Uterus (tissue), 4 donors: ENCODE measurements around the gene SLC43A3. TPM values are rescaled to one million over a fixed set of nuclear protein-coding genes. Genes with fewer than 3 reads are reported as not detected.

Experiments used
- DNase-seq, 2 donors: peaks; one replicate each; pipeline ENCODE4 v3.0.0-alpha.2; 2019 to 2020
- H3K27ac ChIP-seq, 2 donors: fragments of 200-600 bp; sonication (generic); 1 replicate in 1 of 2; 2 replicates in 1 of 2; pipeline ENCODE4 v1.5.1; 2016 to 2018
- H3K27me3 ChIP-seq, 2 donors: fragments of 200-600 bp; sonication (generic); one replicate each; pipeline ENCODE4 v1.5.1; 2018 to 2019; ENCODE audit warnings: control low read depth in 1 of 2
- H3K36me3 ChIP-seq, 2 donors: fragments of 200-600 bp; sonication (generic); one replicate each; pipeline ENCODE4 v1.5.1; 2019; ENCODE audit warnings: control low read depth in 1 of 2
- H3K4me1 ChIP-seq, 2 donors: fragments of 200-600 bp; sonication (generic); one replicate each; pipeline ENCODE4 v1.5.1; 2018 to 2019; ENCODE audit warnings: control low read depth in 1 of 2
- H3K4me3 ChIP-seq, 2 donors: fragments of 200-600 bp; sonication (generic); 1 replicate in 1 of 2; 2 replicates in 1 of 2; pipeline ENCODE4 v1.5.1; 2018 to 2019; ENCODE audit warnings: mild to moderate bottlenecking in 1 of 2
- H3K9me3 ChIP-seq, 2 donors: fragments of 200-600 bp; sonication (generic); one replicate each; pipeline ENCODE4 v1.5.1; 2019; ENCODE audit warnings: control low read depth in 1 of 2
- POLR2A ChIP-seq, 2 donors: fragments of 450-650 bp; IDR thresholded peaks; one replicate each; pipeline ENCODE4 v1.6.1; 2016; ENCODE audit warnings: antibody characterized with exemption in 2 of 2, mild to moderate bottlenecking in 1 of 2, moderate library complexity in 1 of 2
- intact Hi-C: fragments of 100-400 bp; cut with DNase I; formaldehyde crosslinking; loops from one replicate; pipeline ENCODE4 v1.15.1; 2023; ENCODE audit warnings: low total_unique reads
- total RNA-seq, 4 donors: library from RNA; depleted of rRNA in 3 of 4; stranded (reverse); fragments of >200 nt in 3 of 4; gene quantifications; one replicate each; pipeline versions ENCODE4 v1.1.0 to v1.2.4, GENCODE V29; 2014 to 2023
- TF ChIP-seq, protein P1 (sequence below), 4 experiments: fragments of 200-600 bp in 2 of 4; fragments of 450-650 bp in 2 of 4; sonication (generic) in 2 of 4; IDR thresholded peaks; one replicate each; pipeline ENCODE4 v1.5.1; 2016 to 2019; ENCODE audit warnings: antibody characterized with exemption in 4 of 4, mild to moderate bottlenecking in 2 of 4, moderate library complexity in 1 of 4
- donor health status: DM: yes; HTN: yes; CAD: no.

Gene SLC43A3
- total RNA-seq, 4 donors from 2014 or later: 44.1 to 333 (median 102) TPM

GRCh38 chr11:57467508-57468157 is 40.7 kb upstream of the SLC43A3 start:
- no peak overlapping the region for H3K27ac ChIP-seq
- H3K9me3 ChIP-seq: no peaks in the 10 kb centered on the region
- H3K4me3 ChIP-seq: no peak overlapping the region
- intact Hi-C loops: no loop called here
- DNase-seq: no peak
- H3K4me1 ChIP-seq: no peaks in the 10 kb centered on the region
- TF ChIP-seq POLR2A (IDR thresholded peaks at IDR 0.05): no peak
- TF ChIP-seq, protein P1, sequence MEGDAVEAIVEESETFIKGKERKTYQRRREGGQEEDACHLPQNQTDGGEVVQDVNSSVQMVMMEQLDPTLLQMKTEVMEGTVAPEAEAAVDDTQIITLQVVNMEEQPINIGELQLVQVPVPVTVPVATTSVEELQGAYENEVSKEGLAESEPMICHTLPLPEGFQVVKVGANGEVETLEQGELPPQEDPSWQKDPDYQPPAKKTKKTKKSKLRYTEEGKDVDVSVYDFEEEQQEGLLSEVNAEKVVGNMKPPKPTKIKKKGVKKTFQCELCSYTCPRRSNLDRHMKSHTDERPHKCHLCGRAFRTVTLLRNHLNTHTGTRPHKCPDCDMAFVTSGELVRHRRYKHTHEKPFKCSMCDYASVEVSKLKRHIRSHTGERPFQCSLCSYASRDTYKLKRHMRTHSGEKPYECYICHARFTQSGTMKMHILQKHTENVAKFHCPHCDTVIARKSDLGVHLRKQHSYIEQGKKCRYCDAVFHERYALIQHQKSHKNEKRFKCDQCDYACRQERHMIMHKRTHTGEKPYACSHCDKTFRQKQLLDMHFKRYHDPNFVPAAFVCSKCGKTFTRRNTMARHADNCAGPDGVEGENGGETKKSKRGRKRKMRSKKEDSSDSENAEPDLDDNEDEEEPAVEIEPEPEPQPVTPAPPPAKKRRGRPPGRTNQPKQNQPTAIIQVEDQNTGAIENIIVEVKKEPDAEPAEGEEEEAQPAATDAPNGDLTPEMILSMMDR (IDR thresholded peaks at IDR 0.05): no peak
- H3K27me3 ChIP-seq: no peaks in the 10 kb centered on the region
- H3K36me3 ChIP-seq: no peaks in the 10 kb centered on the region

DNA sequence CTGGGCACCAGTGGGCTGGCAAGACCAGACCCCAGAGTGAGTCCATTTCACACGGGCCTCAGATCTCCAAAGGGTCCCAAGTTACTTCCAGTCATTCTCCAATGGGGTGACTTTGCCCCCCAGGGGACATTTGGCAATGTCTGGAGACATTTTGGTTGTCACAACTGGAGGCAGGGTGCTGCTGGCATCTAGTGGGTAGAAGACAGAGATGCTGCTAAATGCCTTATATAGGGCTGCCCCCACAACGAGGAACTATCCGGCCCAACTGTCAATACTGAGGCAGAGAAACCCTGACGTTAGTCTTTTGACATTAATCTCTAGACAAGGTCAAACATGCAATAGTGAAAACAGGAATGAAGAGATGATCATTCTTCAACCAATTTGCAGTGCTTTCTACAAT is 39.8 kb upstream of the SLC43A3 start:
- no peaks in the 10 kb centered on the region for H3K9me3 ChIP-seq
- intact Hi-C loops: no loop called here
- H3K4me1 ChIP-seq: no peaks in the 10 kb centered on the region
- DNase-seq: no peak
- H3K27me3 ChIP-seq: no peaks in the 10 kb centered on the region
- TF ChIP-seq, protein P1 (IDR thresholded peaks at IDR 0.05): no peak
- no peak for TF ChIP-seq POLR2A (IDR thresholded peaks at IDR 0.05)
- H3K27ac ChIP-seq: no peak overlapping the region
- no peaks in the 10 kb centered on the region for H3K36me3 ChIP-seq
- no peak overlapping the region for H3K4me3 ChIP-seq

DNA sequence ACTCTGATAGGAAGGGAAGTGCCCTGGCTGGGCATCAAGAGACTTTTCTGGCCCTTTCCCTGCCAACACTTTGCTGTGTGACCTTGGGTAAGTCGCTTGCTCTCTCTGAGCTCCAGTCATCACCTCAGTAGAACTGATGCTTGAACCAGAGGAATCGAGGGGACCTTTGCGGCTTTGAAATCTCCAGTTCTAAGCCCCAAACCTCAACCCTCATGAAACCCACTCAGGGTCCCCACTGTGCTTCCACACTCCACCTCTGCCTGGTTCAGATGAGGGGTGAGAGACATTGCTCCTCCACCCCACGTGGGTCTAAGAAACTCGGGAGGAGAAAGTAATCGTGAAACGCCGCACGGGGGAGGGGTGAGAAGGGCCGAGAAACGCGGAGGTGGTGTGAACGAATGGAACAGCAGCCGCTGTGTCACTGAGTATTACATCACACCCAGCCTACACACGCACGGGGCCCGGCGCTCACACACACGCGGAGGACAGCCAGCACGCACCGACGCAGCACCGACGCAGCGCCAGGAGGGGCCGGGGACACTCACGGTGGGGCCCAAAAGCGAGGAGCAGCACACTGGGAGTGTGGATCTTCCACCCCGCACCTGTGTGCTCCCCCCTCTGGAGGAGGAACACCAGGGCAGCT is 37.7 kb upstream of the SLC43A3 start:
- H3K36me3 ChIP-seq: no peaks in the 10 kb centered on the region
- H3K27me3 ChIP-seq: peaks cover 4 to 5% of the 10 kb centered on the region in 2 donors
- no peak for DNase-seq
- H3K4me1 ChIP-seq: peaks cover 0 to 10% of the 10 kb centered on the region in 2 donors
- no peak overlapping the region for H3K27ac ChIP-seq
- no peaks in the 10 kb centered on the region for H3K9me3 ChIP-seq
- intact Hi-C loops: no loop called here
- H3K4me3 ChIP-seq: no peak overlapping the region
- TF ChIP-seq, protein P1 (IDR thresholded peaks at IDR 0.05): no peak
- no peak for TF ChIP-seq POLR2A (IDR thresholded peaks at IDR 0.05)

DNA sequence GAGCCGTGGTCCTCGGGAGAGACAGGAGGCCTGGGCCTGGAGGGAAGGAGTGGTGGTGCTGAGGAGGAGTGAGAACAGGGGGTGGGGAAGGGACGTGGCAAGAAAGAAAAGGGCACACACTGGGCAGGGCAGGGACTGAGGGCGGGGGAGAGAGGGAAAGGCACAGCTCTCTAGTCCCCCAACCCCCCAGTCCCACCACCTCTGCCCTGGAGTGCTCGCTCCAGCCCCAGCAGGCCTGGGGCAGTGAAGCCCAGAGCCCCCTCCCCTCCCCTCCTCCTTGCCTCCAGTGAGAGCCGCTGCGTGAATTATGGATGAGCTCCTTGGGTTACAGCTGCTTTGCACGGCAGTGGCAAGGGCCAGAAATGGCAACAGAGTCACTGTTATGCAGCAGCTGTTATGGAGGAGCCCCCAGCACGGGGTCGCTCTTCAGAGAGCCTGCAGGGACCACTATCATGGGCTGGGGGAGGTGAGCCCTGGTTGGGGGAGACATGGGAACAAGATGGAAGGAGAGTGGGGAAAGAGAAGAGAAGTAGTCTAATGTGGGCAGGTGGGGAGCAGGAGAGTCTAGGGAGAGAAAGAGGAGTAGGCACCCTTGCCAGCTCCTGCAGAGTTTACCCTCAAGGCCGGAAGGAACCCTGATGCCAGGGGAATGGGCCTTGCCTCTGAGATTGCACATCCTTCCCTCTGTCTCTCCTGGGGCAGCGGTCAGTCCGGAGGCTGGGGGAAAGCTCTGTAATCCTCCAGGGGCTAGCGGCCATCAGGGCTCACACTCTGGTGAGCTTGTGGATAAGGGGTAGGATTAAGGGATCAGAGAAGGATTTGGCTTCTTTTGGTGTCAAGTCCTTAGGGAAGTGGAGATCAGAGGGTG is 37.0 kb upstream of the SLC43A3 start:
- H3K4me3 ChIP-seq: no peak overlapping the region
- intact Hi-C loops: no loop called here

More for the DNA sequence above, 37.0 kb upstream of the SLC43A3 start:
- Histone ChIP-seq H3K27ac (no peak overlapping the region), H3K4me1 (peaks cover 0 to 18% of the 10 kb centered on the region in 2 donors), H3K27me3 (peaks cover 7 to 12% of the 10 kb centered on the region in 2 donors), H3K9me3 (no peaks in the 10 kb centered on the region), H3K36me3 (no peaks in the 10 kb centered on the region)
- TF ChIP-seq, protein P1 (IDR thresholded peaks at IDR 0.05): no peak
- TF ChIP-seq POLR2A (IDR thresholded peaks at IDR 0.05): no peak
- no peak for DNase-seq
